Large intestine (tissue), 3 donors: ENCODE data around the gene LGI2. TPM values are rescaled to one million over a fixed set of nuclear protein-coding genes. Genes with fewer than 3 reads are reported as not detected.

Experiments
- DNase-seq, 2 donors: peaks; one replicate each; pipeline versions ENCODE4 v3.0.0 to v3.0.0-alpha.2; 2013
- H3K27ac ChIP-seq: one replicate; pipeline ENCODE4 v1.5.1; 2013; ENCODE audit warnings: low read length
- H3K27me3 ChIP-seq: 2 replicates; pipeline ENCODE4 v1.6.1; 2013; ENCODE audit warnings: low read length; ENCODE audit not compliant: control insufficient read depth, insufficient read depth
- H3K36me3 ChIP-seq: 2 replicates; pipeline ENCODE4 v1.6.1; 2013; ENCODE audit warnings: low read length; ENCODE audit not compliant: control insufficient read depth, insufficient read depth
- H3K4me1 ChIP-seq: one replicate; pipeline ENCODE4 v1.6.1; 2013; ENCODE audit warnings: low read length; ENCODE audit not compliant: control insufficient read depth, insufficient read depth
- H3K4me3 ChIP-seq: one replicate; pipeline ENCODE4 v1.5.1; 2013; ENCODE audit warnings: low read length
- H3K9me3 ChIP-seq: one replicate; pipeline ENCODE4 v1.6.1; 2013; ENCODE audit warnings: mild to moderate bottlenecking, low read depth, low read length, moderate library complexity; ENCODE audit not compliant: control insufficient read depth
- WGBS: methylation state at CpG from one replicate; pipeline ENCODE4 v1.1.5; 2013; ENCODE audit warnings: low lambda C conversion rate; ENCODE audit not compliant: insufficient coverage; 5-methylcytosine and 5-hydroxymethylcytosine counted together
- polyA plus RNA-seq: library from polyadenylated mRNA; unstranded; fragments of 120-200 nt; gene quantifications from one replicate; pipeline ENCODE4 v1.2.1, GENCODE V29; 2013

Gene LGI2
- polyA plus RNA-seq, 1 donor: 3.0 TPM

- Histone ChIP-seq H3K4me3 (no peak overlapping the region), H3K27ac (no peak overlapping the region), H3K36me3 (no peaks in the 10 kb centered on the region), H3K9me3 (no peaks in the 10 kb centered on the region), H3K27me3 (no peaks in the 10 kb centered on the region), H3K4me1 (no peaks in the 10 kb centered on the region)
- WGBS: no CpG with 5 or more reads among the region's 5 CpGs
- no peak for DNase-seq
These were observed 50.0 kb downstream of the LGI2 start for GRCh38 chr4:24980740-24981139.

- DNase-seq: peak; percentile 47 to 63
- Histone ChIP-seq H3K4me3 (no peak overlapping the region), H3K9me3 (no peaks in the 10 kb centered on the region), H3K4me1 (no peaks in the 10 kb centered on the region), H3K27ac (no peak overlapping the region), H3K27me3 (no peaks in the 10 kb centered on the region), H3K36me3 (no peaks in the 10 kb centered on the region)
- 36% methylated on average over 2 of the region's 17 CpGs for WGBS
These were observed 50.6 kb downstream of the LGI2 start for GRCh38 chr4:24980064-24980690.

- peak overlapping the region; percentile 21 for H3K27ac ChIP-seq
- H3K4me3 ChIP-seq: no peak overlapping the region
- no peaks in the 10 kb centered on the region for H3K4me1 ChIP-seq
- no peaks in the 10 kb centered on the region for H3K27me3 ChIP-seq
- DNase-seq: peak in 1 of 2 donors; percentile 40
- H3K36me3 ChIP-seq: no peaks in the 10 kb centered on the region
- H3K9me3 ChIP-seq: no peaks in the 10 kb centered on the region
- 100% methylated on average over 1 of the region's 7 CpGs for WGBS
These were observed 51.2 kb downstream of the LGI2 start for GRCh38 chr4:24979554-24979953.

GRCh38 chr4:24978291-24979075 lies 52.3 kb downstream of the LGI2 start:
- Histone ChIP-seq H3K27ac (peak overlapping the region; percentile 21), H3K4me1 (peaks cover 4% of the 10 kb centered on the region), H3K36me3 (no peaks in the 10 kb centered on the region), H3K4me3 (no peak overlapping the region), H3K27me3 (no peaks in the 10 kb centered on the region), H3K9me3 (no peaks in the 10 kb centered on the region)
- DNase-seq: peak in 1 of 2 donors; percentile 63
- WGBS: 100% methylated on average over 1 of the region's 9 CpGs

GRCh38 chr4:24975510-24975909 lies 55.2 kb downstream of the LGI2 start:
- no peak for DNase-seq
- WGBS: 100% methylated on average over 1 of the region's 4 CpGs
- no peak overlapping the region for H3K4me3 ChIP-seq
- peaks cover 6% of the 10 kb centered on the region for H3K4me1 ChIP-seq
- no peaks in the 10 kb centered on the region for H3K36me3 ChIP-seq
- no peak overlapping the region for H3K27ac ChIP-seq
- H3K27me3 ChIP-seq: no peaks in the 10 kb centered on the region
- H3K9me3 ChIP-seq: no peaks in the 10 kb centered on the region

- no peak overlapping the region for H3K27ac ChIP-seq
- H3K27me3 ChIP-seq: no peaks in the 10 kb centered on the region
- H3K4me3 ChIP-seq: no peak overlapping the region
- WGBS: no CpG with 5 or more reads among the region's 24 CpGs
- no peaks in the 10 kb centered on the region for H3K36me3 ChIP-seq
- DNase-seq: no peak
- peaks cover 6% of the 10 kb centered on the region for H3K4me1 ChIP-seq
- H3K9me3 ChIP-seq: no peaks in the 10 kb centered on the region
These were observed 56.8 kb downstream of the LGI2 start for GRCh38 chr4:24973747-24974601.

GRCh38 chr4:24973404-24973746 lies 57.4 kb downstream of the LGI2 start:
- Histone ChIP-seq H3K4me3 (no peak overlapping the region), H3K9me3 (no peaks in the 10 kb centered on the region), H3K27ac (no peak overlapping the region), H3K36me3 (no peaks in the 10 kb centered on the region), H3K4me1 (peaks cover 6% of the 10 kb centered on the region), H3K27me3 (no peaks in the 10 kb centered on the region)
- WGBS: no CpG with 5 or more reads among the region's 3 CpGs
- DNase-seq: no peak

GRCh38 chr4:24971192-24971591 lies 59.6 kb downstream of the LGI2 start:
- Histone ChIP-seq H3K27ac (no peak overlapping the region), H3K4me3 (no peak overlapping the region), H3K36me3 (no peaks in the 10 kb centered on the region), H3K9me3 (no peaks in the 10 kb centered on the region), H3K4me1 (peaks cover 6% of the 10 kb centered on the region), H3K27me3 (no peaks in the 10 kb centered on the region)
- peak; percentile 61 to 64 for DNase-seq
- WGBS: no CpG with 5 or more reads among the region's 7 CpGs

- H3K36me3 ChIP-seq: no peaks in the 10 kb centered on the region
- peaks cover 6% of the 10 kb centered on the region for H3K4me1 ChIP-seq
- H3K9me3 ChIP-seq: no peaks in the 10 kb centered on the region
- H3K27me3 ChIP-seq: no peaks in the 10 kb centered on the region
- no peak overlapping the region for H3K27ac ChIP-seq
- no CpG with 5 or more reads among the region's 2 CpGs for WGBS
- H3K4me3 ChIP-seq: no peak overlapping the region
- no peak for DNase-seq
These were observed 60.1 kb downstream of the LGI2 start for GRCh38 chr4:24970635-24971034.

- no peak overlapping the region for H3K27ac ChIP-seq
- H3K4me3 ChIP-seq: no peak overlapping the region
- WGBS: no CpG with 5 or more reads among the region's 5 CpGs
- H3K9me3 ChIP-seq: no peaks in the 10 kb centered on the region
- peaks cover 6% of the 10 kb centered on the region for H3K4me1 ChIP-seq
- no peak for DNase-seq
- H3K27me3 ChIP-seq: no peaks in the 10 kb centered on the region
- no peaks in the 10 kb centered on the region for H3K36me3 ChIP-seq
These were observed 60.6 kb downstream of the LGI2 start for GRCh38 chr4:24970191-24970590.
